HEK293T (cell line): ENCODE measurements around the gene TMC6.

Experiments used
- CTCF ChIA-PET: fragments of 350-600 bp; formaldehyde crosslinking; extraction: SDS; loops from one replicate; lab custom pipeline; 2021; ENCODE audit warnings: antibody characterized with exemption, inconsistent platforms; lab: Yijun Ruan, JAX
- POLR2A ChIA-PET: fragments of 350-600 bp; formaldehyde crosslinking; extraction: SDS; loops from one replicate; lab custom pipeline; 2020; ENCODE audit warnings: antibody characterized with exemption, inconsistent platforms; lab: Yijun Ruan, JAX
- DNase-seq: peaks from one replicate; pipeline ENCODE4 v3.0.0; 2012; ENCODE audit warnings: mixed read lengths; ENCODE audit errors: extremely low spot score
- ARNT ChIP-seq: fragments of 450-650 bp; IDR thresholded peaks from 2 replicates; pipeline ENCODE4 v1.6.1; 2017; ENCODE audit warnings: mild to moderate bottlenecking
- BHLHE40 ChIP-seq: fragments of 450-650 bp; IDR thresholded peaks from 2 replicates; pipeline ENCODE4 v1.6.1; 2016; ENCODE audit warnings: mild to moderate bottlenecking, moderate library complexity, borderline replicate concordance
- CTBP1 ChIP-seq: fragments of 450-650 bp; IDR thresholded peaks from 2 replicates; pipeline ENCODE4 v1.6.1; 2016; ENCODE audit warnings: borderline replicate concordance
- ELF4 ChIP-seq: fragments of 450-650 bp; IDR thresholded peaks from 2 replicates; pipeline ENCODE4 v1.6.1; 2017; ENCODE audit warnings: antibody characterized with exemption
- FOXA1 ChIP-seq: fragments of 450-650 bp; IDR thresholded peaks from 2 replicates; pipeline ENCODE4 v1.6.1; 2016; ENCODE audit warnings: mild to moderate bottlenecking
- FOXK2 ChIP-seq: fragments of 450-650 bp; IDR thresholded peaks from 2 replicates; pipeline ENCODE4 v1.6.1; 2016; ENCODE audit warnings: mild to moderate bottlenecking
- HDGF ChIP-seq: fragments of 450-650 bp; IDR thresholded peaks from 2 replicates; pipeline ENCODE4 v1.6.1; 2017; ENCODE audit warnings: antibody characterized with exemption, borderline replicate concordance
- L3MBTL2 ChIP-seq: fragments of 450-650 bp; conservative IDR thresholded peaks from 2 replicates; pipeline ENCODE4 v1.6.1; 2016; ENCODE audit warnings: mild to moderate bottlenecking
- LEF1 ChIP-seq: fragments of 450-650 bp; IDR thresholded peaks from 2 replicates; pipeline ENCODE4 v1.6.1; 2017; ENCODE audit warnings: mild to moderate bottlenecking, borderline replicate concordance
- NFRKB ChIP-seq: fragments of 450-650 bp; IDR thresholded peaks from 2 replicates; pipeline ENCODE4 v1.6.1; 2016; ENCODE audit warnings: mild to moderate bottlenecking, moderate library complexity
- SP1 ChIP-seq: fragments of 450-650 bp; IDR thresholded peaks from 2 replicates; pipeline ENCODE4 v1.6.1; 2017
- SUZ12 ChIP-seq: fragments of 450-650 bp; IDR thresholded peaks from 2 replicates; pipeline ENCODE4 v1.6.1; 2016; ENCODE audit warnings: mild to moderate bottlenecking
- TARDBP ChIP-seq: fragments of 450-650 bp; IDR thresholded peaks from 2 replicates; pipeline ENCODE4 v1.6.1; 2016
- ZNF384 ChIP-seq: fragments of 450-650 bp; IDR thresholded peaks from 2 replicates; pipeline ENCODE4 v1.6.1; 2016
- TF ChIP-seq, protein P1 (sequence below): fragments of 450-650 bp; IDR thresholded peaks from 2 replicates; pipeline ENCODE4 v1.6.1; 2016

The TMC6 gene

DNA sequence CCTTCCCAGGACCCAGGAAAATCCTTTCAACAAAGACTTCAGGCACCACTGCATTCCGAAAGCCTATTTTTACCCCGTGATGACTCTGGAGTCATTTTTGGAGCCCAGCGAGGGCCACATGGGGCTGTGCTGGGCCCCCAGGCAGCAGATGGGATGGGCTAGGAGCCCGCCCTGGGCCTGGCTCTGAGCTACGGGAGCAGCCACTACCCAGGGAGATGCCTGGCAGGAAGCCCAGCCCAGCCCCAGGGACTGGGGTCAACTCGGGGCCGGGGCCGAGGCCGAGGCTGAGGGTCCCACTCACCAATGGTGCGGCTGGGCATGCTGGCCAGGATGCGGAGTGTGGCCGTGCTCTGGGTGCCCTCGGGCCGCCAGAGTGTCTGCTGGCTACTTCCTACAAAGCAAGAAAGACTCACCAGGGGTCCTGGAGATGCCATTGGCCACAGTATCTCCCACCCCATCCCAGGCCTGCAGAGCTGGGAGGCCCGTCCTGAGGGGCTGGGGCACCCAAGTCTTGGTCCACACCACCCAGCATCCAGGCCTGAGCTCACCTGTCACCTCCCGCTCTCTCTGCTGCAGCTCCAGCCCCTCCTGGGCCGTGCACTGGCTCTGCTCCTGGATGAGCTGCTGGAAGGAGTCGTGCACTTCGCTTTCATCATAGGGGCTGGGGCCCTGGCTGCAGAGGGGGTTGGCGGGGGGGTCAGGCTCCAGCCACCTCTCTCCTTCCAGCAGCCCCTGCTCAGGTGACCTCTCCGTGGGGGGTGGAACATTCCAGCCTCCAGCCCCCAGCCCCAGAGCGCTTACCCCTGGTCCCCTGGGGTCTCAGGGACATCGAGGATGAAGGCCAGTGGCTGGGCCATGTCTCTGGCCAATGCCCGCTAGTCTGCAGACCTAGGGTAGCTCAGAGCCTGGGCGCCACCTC, 2.3 kb downstream of the TMC6 start:
- POLR2A ChIA-PET, result interaction anchor here (3.3 kb wide), 1 partner anchor 60 kb away, joined by 18 read pairs; the partner anchor contains the start of genes AFMID and TK1
- no peak for DNase-seq
- CTCF ChIA-PET, result no interaction called here
- TF ChIP-seq LEF1 (no peak), ZNF384 (no peak), FOXK2 (no peak), HDGF (no peak), TARDBP (no peak), FOXA1 (no peak), BHLHE40 (no peak), NFRKB (no peak), ELF4 (no peak)
- TF ChIP-seq, protein P1, sequence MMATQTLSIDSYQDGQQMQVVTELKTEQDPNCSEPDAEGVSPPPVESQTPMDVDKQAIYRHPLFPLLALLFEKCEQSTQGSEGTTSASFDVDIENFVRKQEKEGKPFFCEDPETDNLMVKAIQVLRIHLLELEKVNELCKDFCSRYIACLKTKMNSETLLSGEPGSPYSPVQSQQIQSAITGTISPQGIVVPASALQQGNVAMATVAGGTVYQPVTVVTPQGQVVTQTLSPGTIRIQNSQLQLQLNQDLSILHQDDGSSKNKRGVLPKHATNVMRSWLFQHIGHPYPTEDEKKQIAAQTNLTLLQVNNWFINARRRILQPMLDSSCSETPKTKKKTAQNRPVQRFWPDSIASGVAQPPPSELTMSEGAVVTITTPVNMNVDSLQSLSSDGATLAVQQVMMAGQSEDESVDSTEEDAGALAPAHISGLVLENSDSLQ, result no peak

DNA sequence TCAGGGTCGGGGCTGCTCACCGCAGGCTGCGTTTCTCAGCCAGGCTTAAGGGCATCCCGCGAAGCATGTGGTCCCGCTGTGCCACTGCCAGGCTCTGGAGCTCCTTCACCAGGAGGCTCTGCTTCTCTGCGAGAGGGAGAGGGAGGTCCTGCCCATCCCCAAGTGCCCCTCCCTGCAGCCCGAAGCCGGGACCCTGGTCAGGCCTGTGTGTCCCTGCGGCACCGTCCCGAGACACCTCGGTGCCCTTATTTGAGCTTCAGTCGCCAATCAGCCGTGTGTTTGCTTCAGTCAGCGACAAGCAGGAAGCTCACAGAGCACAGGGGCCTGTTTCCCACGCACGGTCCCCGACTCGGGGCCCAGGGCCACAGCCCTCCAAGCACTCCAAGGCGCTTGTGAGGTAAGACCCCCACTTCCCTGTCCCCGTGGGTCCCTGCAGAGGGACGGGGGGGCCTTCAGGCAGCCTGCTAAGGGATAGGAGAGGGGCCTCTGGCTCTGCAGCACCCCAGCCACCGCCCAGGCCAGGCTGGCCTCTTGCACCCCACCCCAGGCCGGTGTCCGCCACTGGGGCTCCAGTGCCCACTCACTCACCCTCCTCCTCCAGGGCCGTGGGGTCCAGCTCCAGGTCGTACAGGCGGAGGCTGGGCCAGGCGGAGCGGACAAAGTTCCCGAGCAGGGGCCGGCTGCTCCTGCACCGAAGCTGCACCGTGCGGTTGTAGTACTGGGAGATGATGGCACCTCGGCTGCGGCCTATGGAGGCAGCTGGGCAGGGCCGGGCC, 3.2 kb downstream of the TMC6 start:
- DNase-seq, result no peak
- CTCF ChIA-PET, result interaction anchor here (0.6 kb wide), 2 partner anchors 12 to 37 kb away, joined by 3 to 4 read pairs; no protein-coding TSS in a partner anchor
- TF ChIP-seq SP1, result no peak
- TF ChIP-seq ZNF384, result no peak
- no peak for TF ChIP-seq FOXA1
- TF ChIP-seq SUZ12, result no peak
- TF ChIP-seq, protein P1, result no peak
- no peak for TF ChIP-seq NFRKB
- TF ChIP-seq ARNT, result no peak
- no peak for TF ChIP-seq ELF4
- TF ChIP-seq LEF1, result no peak
- no peak for TF ChIP-seq L3MBTL2
- no peak for TF ChIP-seq BHLHE40
- no peak for TF ChIP-seq HDGF
- POLR2A ChIA-PET, result interaction anchor here (0.9 to 3.3 kb wide), 2 partner anchors 61 kb away, joined by 3 to 18 read pairs; partner anchors contain the start of genes AFMID and TK1

DNA sequence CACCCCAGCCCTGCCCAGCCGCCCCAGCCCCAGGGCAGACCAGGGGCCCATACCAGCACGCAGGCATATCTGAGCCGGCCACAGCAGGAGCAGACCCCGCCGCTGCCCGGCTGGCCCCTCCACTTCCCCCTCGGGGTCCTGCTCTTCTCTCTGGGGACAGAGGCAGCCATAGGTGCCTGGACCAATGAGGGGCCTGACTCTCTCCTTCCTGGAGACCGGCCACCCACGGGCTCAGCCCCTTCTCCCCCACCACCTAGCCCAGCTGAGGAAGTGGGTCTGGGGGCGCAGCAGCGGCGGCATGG, 3.8 kb downstream of the TMC6 start:
- TF ChIP-seq ELF4, result no peak
- TF ChIP-seq ZNF384, result no peak
- no peak for TF ChIP-seq HDGF
- POLR2A ChIA-PET, result interaction anchor here (0.9 kb wide), 1 partner anchor 62 kb away, joined by 3 read pairs; the partner anchor contains the start of gene TK1
- DNase-seq, result no peak
- CTCF ChIA-PET, result interaction anchor here (0.6 kb wide), 1 partner anchor 12 kb away, joined by 4 read pairs; no protein-coding TSS in a partner anchor

DNA sequence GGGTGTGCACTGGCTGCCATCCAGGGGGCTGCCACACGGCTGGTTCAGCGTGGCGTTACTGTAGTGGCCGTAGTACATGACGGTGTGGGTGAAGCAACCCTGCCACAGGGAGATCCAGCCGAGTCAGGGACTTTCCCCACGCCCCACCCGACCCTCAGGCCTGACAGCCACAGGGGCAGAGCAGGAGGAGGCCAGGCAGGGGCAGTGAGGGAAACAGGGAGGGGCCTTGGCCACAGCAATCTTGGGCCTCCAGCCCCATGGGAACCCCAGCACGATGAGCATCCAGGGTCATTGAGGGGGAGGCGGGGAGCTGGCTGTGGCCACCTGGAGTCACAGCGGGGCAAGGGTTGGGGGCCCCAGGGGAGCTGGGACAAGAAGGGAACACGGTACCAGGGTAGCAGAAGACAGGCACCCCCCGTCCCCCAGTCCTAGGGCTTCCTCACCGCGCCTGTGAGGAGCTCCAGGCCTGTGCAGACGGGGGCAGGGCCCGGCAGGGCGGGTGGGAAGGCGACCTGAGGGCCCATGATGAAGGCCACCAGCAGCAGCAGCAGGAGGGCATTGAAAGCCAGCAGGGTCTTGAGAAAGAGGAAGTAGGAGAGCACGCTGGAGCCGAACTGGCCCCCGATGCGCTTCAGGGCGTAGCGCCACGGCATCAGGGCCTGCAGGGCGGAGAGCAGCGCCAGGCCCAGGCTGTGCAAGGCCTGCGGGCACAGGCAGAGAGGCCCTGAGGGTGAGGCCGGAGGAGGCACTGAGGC, 4.3 kb downstream of the TMC6 start:
- TF ChIP-seq ZNF384 (no peak), SUZ12 (no peak), TARDBP (no peak), FOXK2 (no peak), L3MBTL2 (no peak), NFRKB (no peak), SP1 (no peak), ELF4 (no peak), HDGF (no peak)
- TF ChIP-seq, protein P1, result no peak

DNA sequence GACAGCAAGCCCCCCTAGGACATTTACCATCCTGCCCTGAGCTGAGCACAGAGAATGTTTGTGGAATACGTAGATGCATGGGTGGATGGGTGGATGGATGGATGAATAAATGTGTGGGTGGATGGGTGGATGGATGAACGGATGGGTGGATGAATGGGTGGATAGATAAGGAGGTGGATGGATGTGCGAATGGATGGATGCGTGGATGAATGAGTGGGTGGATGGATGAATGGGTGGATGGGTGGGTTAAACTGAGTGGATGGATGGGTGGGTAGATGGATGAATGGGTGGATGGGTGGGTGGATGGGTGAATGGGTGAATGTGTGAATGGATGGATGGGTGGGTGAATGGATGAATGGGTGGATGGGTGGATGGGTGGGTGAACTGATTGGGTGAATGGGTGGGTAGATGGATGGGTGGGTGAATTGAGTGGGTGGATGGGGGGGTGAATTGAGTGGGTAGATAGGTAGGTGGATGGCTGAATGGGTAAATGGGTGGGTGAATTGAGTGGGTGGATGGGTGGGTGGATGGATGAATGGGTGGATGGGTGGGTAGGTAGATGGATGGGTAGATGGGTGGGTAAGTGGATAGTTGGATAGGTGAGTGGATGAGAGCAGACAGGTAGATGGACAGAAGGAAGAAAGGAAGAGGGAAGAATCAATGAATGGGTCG, 5.2 kb downstream of the TMC6 start:
- no peak for DNase-seq
- no peak for TF ChIP-seq ELF4
- TF ChIP-seq, protein P1, result no peak
- no peak for TF ChIP-seq CTBP1
- no peak for TF ChIP-seq FOXK2
- ChIA-PET CTCF (no interaction called here), POLR2A (interaction anchor here (1.2 kb wide), 1 partner anchor 63 kb away, joined by 4 read pairs; the partner anchor contains the start of genes AFMID and TK1)

More for the DNA sequence above, 4.3 kb downstream of the TMC6 start:
- ChIA-PET CTCF (interaction anchor here (0.6 kb wide), 1 partner anchor 11 kb away, joined by 4 read pairs; no protein-coding TSS in a partner anchor), POLR2A (interaction anchor here (0.9 kb wide), 1 partner anchor 62 kb away, joined by 3 read pairs; the partner anchor contains the start of gene TK1)
- DNase-seq, result no peak
